ENCODE results near the gene PLCB4. TPM values are rescaled to one million over a fixed set of nuclear protein-coding genes. Genes with fewer than 3 reads are reported as not detected.

Gene PLCB4
- total and polyA plus RNA-seq, 4 experiments from 2014 or later: not detected

DNA sequence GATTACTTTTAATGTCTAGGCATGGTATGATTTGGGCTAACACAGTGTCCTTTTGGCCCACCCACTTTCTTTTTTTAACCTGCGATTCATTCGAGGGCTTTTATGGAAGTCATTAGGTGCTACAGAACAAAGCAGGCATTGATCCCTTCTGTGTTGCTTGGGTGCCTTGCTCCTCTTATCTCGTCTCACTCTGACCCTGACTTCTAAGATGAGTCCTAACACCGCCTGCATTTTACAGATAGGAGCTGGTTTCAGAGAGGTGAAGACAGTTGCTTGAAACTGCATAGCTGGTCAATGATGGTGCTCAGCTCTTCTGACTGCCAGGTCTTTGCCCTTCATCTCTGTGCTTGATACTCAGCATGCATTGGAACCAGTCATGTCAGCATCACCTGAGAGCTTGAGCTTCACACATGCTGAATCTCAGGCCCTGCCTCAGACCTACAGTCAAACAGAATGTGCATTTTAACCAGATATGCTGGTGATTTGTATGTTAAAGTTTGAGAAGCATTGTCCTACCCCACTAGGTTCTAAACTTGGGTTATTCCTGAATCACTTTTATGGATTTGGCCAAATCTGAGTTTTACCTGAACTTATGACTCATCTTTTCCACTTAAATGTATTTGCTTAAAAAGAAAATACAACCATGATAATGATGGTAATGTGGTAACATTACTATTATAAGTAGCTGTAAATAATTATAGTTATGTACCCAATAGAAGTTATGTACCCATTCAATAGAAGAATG, 142.3 kb downstream of the PLCB4 start:
- intact Hi-C loops (cut with micrococcal nuclease): no loop called here
- H3K27ac ChIP-seq (ENCODE audit: low read depth, low read length): no peak overlapping the region
- no peaks in the 10 kb centered on the region for H3K36me3 ChIP-seq (ENCODE audit: insufficient read depth, low read length)
- Mint-ChIP-seq H3K4me1 (no peaks in the 10 kb centered on the region), H3K27me3 (no peaks in the 10 kb centered on the region), H3K27ac (no peak overlapping the region), H3K4me3 (no peak overlapping the region), H3K9me3 (peaks cover 0 to 14% (median 7%) of the 10 kb centered on the region in 8 donors), H3K36me3 (no peaks in the 10 kb centered on the region)
- no peaks in the 10 kb centered on the region for H3K27me3 ChIP-seq (ENCODE audit: insufficient read depth, low read length)
- H3K4me1 ChIP-seq (ENCODE audit: insufficient read depth, low read length): no peaks in the 10 kb centered on the region
- no peaks in the 10 kb centered on the region for H3K9me3 ChIP-seq (ENCODE audit: control insufficient read depth in 1 of 2, low read length in 2 of 2)
- ChIA-PET POLR2A (ENCODE audit: partially characterized antibody) (no interaction called here), CTCF (ENCODE audit: partially characterized antibody) (no interaction called here)
- H3K4me3 ChIP-seq (ENCODE audit: low read length in 2 of 2): no peak overlapping the region
- no peak for DNase-seq

DNA sequence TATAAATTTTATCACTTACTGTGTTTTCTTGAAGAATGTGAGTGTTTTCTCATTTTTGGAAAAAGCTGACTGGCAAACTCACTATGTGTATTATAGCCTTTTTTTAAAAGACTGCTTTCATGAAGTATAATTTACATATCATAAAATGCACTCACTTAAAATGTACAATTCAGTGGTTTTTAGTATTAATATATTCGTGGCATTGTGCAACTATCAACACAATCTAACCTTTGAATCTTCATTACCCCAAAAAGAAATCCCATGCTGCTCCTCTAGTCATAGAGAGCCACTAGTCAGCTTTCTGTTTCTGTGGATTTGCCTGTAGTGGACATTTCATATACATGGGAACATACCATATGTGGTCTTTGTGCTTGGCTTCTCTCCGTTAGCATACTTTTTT, 143.8 kb downstream of the PLCB4 start:
- H3K27ac ChIP-seq (ENCODE audit: low read depth, low read length): no peak overlapping the region
- no peaks in the 10 kb centered on the region for H3K36me3 Mint-ChIP-seq
- H3K9me3 ChIP-seq (ENCODE audit: control insufficient read depth in 1 of 2, low read length in 2 of 2): no peaks in the 10 kb centered on the region
- intact Hi-C loops (cut with micrococcal nuclease): no loop called here
- no peaks in the 10 kb centered on the region for H3K27me3 Mint-ChIP-seq
- H3K4me3 Mint-ChIP-seq: no peak overlapping the region
- POLR2A ChIA-PET (ENCODE audit: partially characterized antibody): no interaction called here
- H3K4me3 ChIP-seq (ENCODE audit: low read length in 2 of 2): no peak overlapping the region
- no peaks in the 10 kb centered on the region for H3K27me3 ChIP-seq (ENCODE audit: insufficient read depth, low read length)
- no peak overlapping the region for H3K27ac Mint-ChIP-seq
- H3K9me3 Mint-ChIP-seq: peaks cover 0 to 13% (median 8%) of the 10 kb centered on the region in 8 donors
- CTCF ChIA-PET (ENCODE audit: partially characterized antibody): no interaction called here
- H3K4me1 ChIP-seq (ENCODE audit: insufficient read depth, low read length): no peaks in the 10 kb centered on the region
- no peak for DNase-seq
- H3K36me3 ChIP-seq (ENCODE audit: insufficient read depth, low read length): no peaks in the 10 kb centered on the region
- H3K4me1 Mint-ChIP-seq: no peaks in the 10 kb centered on the region

DNA sequence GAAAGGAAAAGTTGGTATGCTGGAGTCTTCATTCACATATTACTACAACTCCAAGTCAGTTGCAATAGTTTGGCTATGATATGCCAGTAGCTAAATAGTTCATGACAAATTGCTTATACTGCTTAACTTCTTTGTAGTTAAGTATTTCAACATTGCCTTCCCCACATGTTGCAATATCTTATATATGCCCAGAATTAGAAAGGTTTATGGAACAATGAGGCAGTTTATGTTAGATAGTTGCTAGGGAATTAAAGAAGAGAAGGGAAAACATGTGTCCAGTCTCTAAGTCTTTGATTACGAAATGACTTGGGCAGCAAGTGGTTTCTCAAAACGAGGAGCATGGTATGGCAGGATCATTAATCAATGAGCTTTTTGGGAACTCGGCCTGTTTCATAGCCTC, 145.8 kb downstream of the PLCB4 start:
- H3K27me3 ChIP-seq (ENCODE audit: insufficient read depth, low read length): no peaks in the 10 kb centered on the region
- no peak for DNase-seq
- no peak overlapping the region for H3K4me3 ChIP-seq (ENCODE audit: low read length in 2 of 2)
- Mint-ChIP-seq H3K36me3 (no peaks in the 10 kb centered on the region), H3K9me3 (peaks cover 0 to 13% (median 7%) of the 10 kb centered on the region in 8 donors), H3K27ac (no peak overlapping the region), H3K4me3 (no peak overlapping the region), H3K4me1 (no peaks in the 10 kb centered on the region), H3K27me3 (no peaks in the 10 kb centered on the region)
- ChIA-PET POLR2A (ENCODE audit: partially characterized antibody) (no interaction called here), CTCF (ENCODE audit: partially characterized antibody) (no interaction called here)
- H3K9me3 ChIP-seq (ENCODE audit: control insufficient read depth in 1 of 2, low read length in 2 of 2): no peaks in the 10 kb centered on the region
- H3K4me1 ChIP-seq (ENCODE audit: insufficient read depth, low read length): no peaks in the 10 kb centered on the region
- H3K36me3 ChIP-seq (ENCODE audit: insufficient read depth, low read length): no peaks in the 10 kb centered on the region
- intact Hi-C loops (cut with micrococcal nuclease): no loop called here
- no peak overlapping the region for H3K27ac ChIP-seq (ENCODE audit: low read depth, low read length)

DNA sequence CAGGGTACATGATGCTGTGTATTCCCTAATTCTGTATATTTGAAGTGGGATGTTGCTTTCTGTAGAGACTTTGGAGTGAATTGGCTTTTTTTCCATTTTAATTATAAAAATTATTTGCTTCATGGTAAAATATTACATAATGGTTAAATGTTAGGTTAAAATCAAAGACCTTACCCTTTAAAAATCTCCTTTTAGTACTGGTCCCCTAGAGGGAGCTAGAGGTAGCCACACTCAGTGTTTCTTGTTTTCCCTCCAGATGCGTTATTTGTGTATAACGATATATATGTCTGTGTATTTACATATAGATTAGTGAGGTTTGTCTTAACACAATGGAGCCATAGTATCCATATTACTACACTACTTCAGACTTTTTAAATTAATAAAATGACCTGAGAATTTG, 146.7 kb downstream of the PLCB4 start:
- Mint-ChIP-seq H3K4me3 (no peak overlapping the region), H3K4me1 (no peaks in the 10 kb centered on the region), H3K36me3 (no peaks in the 10 kb centered on the region), H3K27ac (no peak overlapping the region), H3K9me3 (peaks cover 0 to 12% (median 5%) of the 10 kb centered on the region in 8 donors), H3K27me3 (no peaks in the 10 kb centered on the region)
- H3K9me3 ChIP-seq (ENCODE audit: control insufficient read depth in 1 of 2, low read length in 2 of 2): no peaks in the 10 kb centered on the region
- no peak for DNase-seq
- H3K27me3 ChIP-seq (ENCODE audit: insufficient read depth, low read length): no peaks in the 10 kb centered on the region
- no peaks in the 10 kb centered on the region for H3K4me1 ChIP-seq (ENCODE audit: insufficient read depth, low read length)
- H3K27ac ChIP-seq (ENCODE audit: low read depth, low read length): no peak overlapping the region
- no peaks in the 10 kb centered on the region for H3K36me3 ChIP-seq (ENCODE audit: insufficient read depth, low read length)
- CTCF ChIA-PET (ENCODE audit: partially characterized antibody): no interaction called here
- intact Hi-C loops (cut with micrococcal nuclease): no loop called here
- POLR2A ChIA-PET (ENCODE audit: partially characterized antibody): no interaction called here
- H3K4me3 ChIP-seq (ENCODE audit: low read length in 2 of 2): no peak overlapping the region

DNA sequence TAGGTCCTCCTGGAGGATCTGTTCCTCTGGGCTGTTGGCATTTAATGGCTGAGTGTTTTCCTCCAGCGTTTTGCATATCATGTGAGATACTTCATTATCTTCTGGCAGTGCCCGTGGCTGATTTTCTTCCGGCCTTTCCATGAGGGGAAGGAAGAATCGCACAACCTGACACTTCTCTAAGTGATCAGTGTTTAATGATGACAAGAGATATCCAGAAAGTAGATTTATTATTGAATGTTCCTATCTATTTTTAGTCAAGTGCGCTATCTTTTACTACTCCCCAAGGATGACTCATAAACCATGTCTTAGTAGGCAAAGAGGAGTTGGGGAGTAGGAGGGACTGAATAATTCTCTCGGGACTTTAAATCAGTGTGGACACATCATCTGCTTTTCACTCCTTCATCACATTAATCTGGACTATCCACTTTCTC, 149.7 kb downstream of the PLCB4 start:
- H3K4me3 ChIP-seq (ENCODE audit: low read length in 2 of 2): no peak overlapping the region
- CTCF ChIA-PET (ENCODE audit: partially characterized antibody): no interaction called here
- intact Hi-C loops (cut with micrococcal nuclease): no loop called here
- H3K27me3 Mint-ChIP-seq: no peaks in the 10 kb centered on the region
- H3K9me3 Mint-ChIP-seq: peaks cover 0 to 14% (median 6%) of the 10 kb centered on the region in 8 donors
- no peaks in the 10 kb centered on the region for H3K36me3 ChIP-seq (ENCODE audit: insufficient read depth, low read length)
- H3K36me3 Mint-ChIP-seq: no peaks in the 10 kb centered on the region
- no peaks in the 10 kb centered on the region for H3K4me1 Mint-ChIP-seq
- no peak overlapping the region for H3K27ac ChIP-seq (ENCODE audit: low read depth, low read length)
- no peak for DNase-seq
- H3K27ac Mint-ChIP-seq: no peak overlapping the region
- H3K4me1 ChIP-seq (ENCODE audit: insufficient read depth, low read length): no peaks in the 10 kb centered on the region
- H3K9me3 ChIP-seq (ENCODE audit: control insufficient read depth in 1 of 2, low read length in 2 of 2): no peaks in the 10 kb centered on the region
- POLR2A ChIA-PET (ENCODE audit: partially characterized antibody): no interaction called here
- H3K27me3 ChIP-seq (ENCODE audit: insufficient read depth, low read length): no peaks in the 10 kb centered on the region
- H3K4me3 Mint-ChIP-seq: no peak overlapping the region

DNA sequence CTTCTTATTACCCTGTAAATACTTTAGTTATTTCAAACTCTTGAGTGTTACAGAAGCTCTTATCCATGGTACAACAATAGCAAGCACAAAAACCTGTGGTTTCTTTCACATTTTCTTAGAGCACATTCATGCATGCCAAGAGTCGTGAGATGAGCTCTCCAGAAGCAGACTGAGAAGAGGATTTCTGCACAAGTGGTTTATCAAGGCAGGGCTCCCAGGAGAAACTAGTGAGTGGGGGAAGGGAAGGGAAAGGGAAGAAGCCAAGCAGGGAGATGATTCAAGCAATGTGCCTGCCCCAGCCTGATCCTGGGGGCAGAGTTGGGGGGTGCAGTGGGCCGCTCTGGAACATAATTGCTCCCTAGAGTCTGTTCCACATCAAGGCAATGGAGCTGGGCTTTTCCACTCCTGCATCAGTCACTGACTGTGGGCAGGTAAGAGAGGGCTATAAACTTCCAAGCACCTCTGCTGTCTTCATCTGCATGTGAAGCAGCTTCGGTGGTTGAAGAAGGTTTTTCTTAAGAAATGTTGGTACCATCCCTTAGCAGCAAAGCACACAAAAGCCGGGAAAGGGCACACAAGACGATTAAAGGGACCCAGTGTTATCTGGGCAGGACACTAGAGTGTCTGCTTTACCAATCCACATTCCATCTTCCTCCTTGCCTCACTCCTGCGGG, 152.1 kb downstream of the PLCB4 start:
- H3K9me3 Mint-ChIP-seq: peaks cover 0 to 7% (median 3%) of the 10 kb centered on the region in 8 donors
- H3K36me3 Mint-ChIP-seq: no peaks in the 10 kb centered on the region
- Histone ChIP-seq H3K27ac (ENCODE audit: low read depth, low read length) (no peak overlapping the region), H3K9me3 (ENCODE audit: control insufficient read depth in 1 of 2, low read length in 2 of 2) (no peaks in the 10 kb centered on the region), H3K36me3 (ENCODE audit: insufficient read depth, low read length) (no peaks in the 10 kb centered on the region), H3K4me1 (ENCODE audit: insufficient read depth, low read length) (no peaks in the 10 kb centered on the region), H3K4me3 (ENCODE audit: low read length in 2 of 2) (no peak overlapping the region), H3K27me3 (ENCODE audit: insufficient read depth, low read length) (no peaks in the 10 kb centered on the region)
- DNase-seq: no peak
- CTCF ChIA-PET (ENCODE audit: partially characterized antibody): no interaction called here
- POLR2A ChIA-PET (ENCODE audit: partially characterized antibody): no interaction called here
- H3K27me3 Mint-ChIP-seq: no peaks in the 10 kb centered on the region
- no peaks in the 10 kb centered on the region for H3K4me1 Mint-ChIP-seq
- no peak overlapping the region for H3K4me3 Mint-ChIP-seq
- H3K27ac Mint-ChIP-seq: peak overlapping the region in 1 of 7 donors; percentile 31
- intact Hi-C loops (cut with micrococcal nuclease): no loop called here

DNA sequence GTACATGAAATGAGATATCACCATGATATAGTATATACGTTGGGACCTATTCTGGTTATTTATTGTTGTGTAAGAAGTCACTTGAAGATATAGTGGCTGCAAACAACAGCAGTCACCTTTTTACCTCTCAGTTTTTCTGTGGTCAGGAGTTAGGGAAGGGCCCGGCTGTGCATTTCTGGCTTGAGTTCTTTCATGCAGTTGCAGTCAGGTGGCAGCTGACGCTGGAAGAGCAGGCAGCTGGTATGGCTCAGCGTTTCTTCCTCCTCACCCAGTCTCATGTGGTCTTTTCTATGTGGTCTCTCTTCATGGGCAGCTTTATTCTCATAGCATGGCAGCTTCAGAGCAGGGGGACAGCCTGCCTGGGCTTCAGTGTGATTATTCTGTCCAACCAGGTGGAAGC, 154.4 kb downstream of the PLCB4 start:
- Mint-ChIP-seq H3K4me3 (no peak overlapping the region), H3K27ac (no peak overlapping the region), H3K27me3 (no peaks in the 10 kb centered on the region), H3K36me3 (no peaks in the 10 kb centered on the region), H3K9me3 (peaks cover 0 to 7% (median 2%) of the 10 kb centered on the region in 8 donors), H3K4me1 (no peaks in the 10 kb centered on the region)
- DNase-seq: no peak
- Histone ChIP-seq H3K36me3 (ENCODE audit: insufficient read depth, low read length) (no peaks in the 10 kb centered on the region), H3K4me3 (ENCODE audit: low read length in 2 of 2) (no peak overlapping the region), H3K9me3 (ENCODE audit: control insufficient read depth in 1 of 2, low read length in 2 of 2) (no peaks in the 10 kb centered on the region), H3K27me3 (ENCODE audit: insufficient read depth, low read length) (no peaks in the 10 kb centered on the region), H3K4me1 (ENCODE audit: insufficient read depth, low read length) (no peaks in the 10 kb centered on the region), H3K27ac (ENCODE audit: low read depth, low read length) (no peak overlapping the region)
- intact Hi-C loops (cut with micrococcal nuclease): no loop called here
- CTCF ChIA-PET (ENCODE audit: partially characterized antibody): no interaction called here
- POLR2A ChIA-PET (ENCODE audit: partially characterized antibody): no interaction called here
